ENCODE measurements around the gene NUP214. TPM values are rescaled to one million over a fixed set of nuclear protein-coding genes. Genes with fewer than 3 reads are reported as not detected.
"Not testable (repeated sequence)": the region's sequence is repeated elsewhere in the genome, so short reads cannot be mapped to it uniquely, and the experiment has no call there.

The NUP214 gene
- total and polyA plus RNA-seq, 2 of the 8 experiments (the other 6 are each of a cell fraction or from before 2014, with no cell fraction given): 28.6 to 50.2 TPM

- H3K23ac ChIP-seq (ENCODE audit: insufficient read length); H3K79me2 ChIP-seq (ENCODE audit: control insufficient read depth in 1 of 2, insufficient read depth in 2 of 2, low read length in 2 of 2); H3K4me1 ChIP-seq (replicated peaks in 1 of 4; ENCODE audit: control insufficient read depth in 3 of 4, insufficient read depth in 4 of 4, low read length in 3 of 4); H4K8ac ChIP-seq (ENCODE audit: extremely low read depth, insufficient read depth, low read length); H2BK5ac ChIP-seq (ENCODE audit: low read depth, low read length); H2AK5ac ChIP-seq (ENCODE audit: low read depth, low read length); H3K4me2 ChIP-seq (ENCODE audit: insufficient read depth in 1 of 2, low read depth in 2 of 2, low read length in 2 of 2); H2AFZ ChIP-seq (ENCODE audit: low read length); H3K9me3 ChIP-seq (ENCODE audit: insufficient read depth in 2 of 2, low read depth in 1 of 2, low read length in 1 of 2); H2BK20ac ChIP-seq (ENCODE audit: low read length); H3K4ac ChIP-seq (replicated peaks; ENCODE audit: insufficient read length, low read depth, low read length); H4K91ac ChIP-seq (replicated peaks; ENCODE audit: insufficient read length, low read length); H2BK12ac ChIP-seq (ENCODE audit: low read depth, low read length); FAIRE-seq; H4K20me1 ChIP-seq (replicated peaks in 1 of 2; ENCODE audit: control insufficient read depth in 1 of 2, insufficient read depth in 2 of 2, low read length in 2 of 2); H4K5ac ChIP-seq (ENCODE audit: insufficient read length, low read depth, low read length); H3K9ac ChIP-seq (replicated peaks in 1 of 4; ENCODE audit: extremely low read depth in 1 of 4, low read depth in 3 of 4, low read length in 3 of 4); H3K27me3 ChIP-seq (replicated peaks in 1 of 4; ENCODE audit: control insufficient read depth in 3 of 4, extremely low read depth in 1 of 4, insufficient read depth in 3 of 4, low read length in 3 of 4); POLR2A ChIA-PET (ENCODE audit: partially characterized antibody); H3K36me3 ChIP-seq (ENCODE audit: control insufficient read depth in 2 of 4, insufficient read depth in 4 of 4, low read length in 3 of 4); H3K23me2 ChIP-seq (ENCODE audit: low read depth, low read length); H3K79me1 ChIP-seq (ENCODE audit: low read depth, low read length); H3K56ac ChIP-seq (replicated peaks; ENCODE audit: insufficient read length, low read depth, low read length); H2BK15ac ChIP-seq (ENCODE audit: low read length); DNase-seq (ENCODE audit: low read depth in 1 of 2, low spot score in 2 of 2); H2BK120ac ChIP-seq (replicated peaks; ENCODE audit: low read depth, low read length); H3K14ac ChIP-seq (ENCODE audit: insufficient read length); H3K18ac ChIP-seq (ENCODE audit: extremely low read depth, low read length); H3K4me3 ChIP-seq (ENCODE audit: extremely low read depth in 1 of 4, insufficient read depth in 2 of 4, low read depth in 3 of 4, low read length in 4 of 4); H3K27ac ChIP-seq (ENCODE audit: low read depth, low read length): not testable (repeated sequence)
- 94% methylated on average over 5 of the region's 5 CpGs; no CpG with 5 or more reads in 1 of the 2 experiments for WGBS, 2 experiments (ENCODE audit: extremely low coverage in 1 of 2, insufficient coverage in 1 of 2, insufficient read length in 1 of 2, insufficient replicate concordance in 2 of 2, low coverage in 1 of 2, low lambda C conversion rate in 2 of 2, missing lambda C conversion rate in 1 of 2)
- CTCF ChIA-PET (ENCODE audit: partially characterized antibody): interaction anchor here (0.7 kb wide), 1 partner anchor 92 kb away, joined by 3 read pairs; no protein-coding TSS in a partner anchor
Measured at GRCh38 chr9:131244331-131244730, 118.9 kb downstream of the NUP214 start.

Data from H1 (cell line).